Glomerular visceral epithelial cell (primary cell): Measurements from ENCODE around the gene SMC6.
A peak's percentile ranks its signal among the peaks of the same experiment; 100 is the strongest.

Experiments
- DNase-seq: peaks from one replicate; pipeline ENCODE4 v3.0.0-alpha.2; 2016; ENCODE audit errors: extremely low spot score

SMC6 gene

GRCh38 chr2:17765398-17765797 is 11.8 kb upstream of the SMC6 start:
- DNase-seq: peak; percentile 26

GRCh38 chr2:17763641-17764333 is 10.2 kb upstream of the SMC6 start:
- DNase-seq: no peak

- DNase-seq: no peak
Observed at GRCh38 chr2:17762451-17762850, 8.8 kb upstream of the SMC6 start.

DNA sequence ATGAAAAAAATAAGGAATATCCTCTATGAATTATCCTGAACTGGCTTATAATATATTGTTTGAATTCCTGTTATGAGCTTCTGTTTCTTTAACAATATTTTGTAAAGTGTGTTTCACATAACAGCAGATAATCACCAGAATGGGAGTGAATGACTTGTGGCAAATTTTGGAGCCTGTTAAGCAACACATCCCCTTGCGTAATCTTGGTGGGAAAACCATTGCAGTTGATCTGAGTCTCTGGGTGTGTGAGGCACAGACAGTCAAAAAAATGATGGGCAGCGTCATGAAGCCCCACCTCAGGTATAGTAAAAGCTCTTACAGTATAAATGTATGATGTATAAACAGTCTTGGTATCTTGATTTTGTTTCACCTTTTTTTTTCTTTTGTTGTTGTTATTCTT is 6.2 kb upstream of the SMC6 start:
- no peak for DNase-seq

- no peak for DNase-seq
Observed at GRCh38 chr2:17758118-17758517, 4.5 kb upstream of the SMC6 start.

GRCh38 chr2:17757321-17757720 is 3.7 kb upstream of the SMC6 start:
- DNase-seq: peak; percentile 62

DNA sequence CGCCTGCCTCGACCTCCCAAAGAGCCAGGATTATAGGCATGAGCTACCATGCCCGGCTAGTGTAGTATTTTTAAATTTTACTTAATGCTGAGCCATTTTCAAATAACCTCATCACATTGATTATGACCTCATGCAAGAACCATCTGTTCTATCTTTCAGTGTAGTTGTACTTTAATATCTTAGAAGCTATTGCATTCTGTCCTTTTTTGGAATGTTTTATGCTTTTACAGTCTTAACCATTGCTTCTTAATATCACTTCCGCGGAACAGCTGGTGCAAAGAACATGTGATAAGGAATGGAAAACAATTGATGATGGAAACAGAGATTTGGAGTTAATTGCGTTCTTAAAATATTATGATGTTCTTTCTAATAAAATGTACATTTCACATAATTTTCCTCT is 3.1 kb upstream of the SMC6 start:
- DNase-seq: peak; percentile 38

DNA sequence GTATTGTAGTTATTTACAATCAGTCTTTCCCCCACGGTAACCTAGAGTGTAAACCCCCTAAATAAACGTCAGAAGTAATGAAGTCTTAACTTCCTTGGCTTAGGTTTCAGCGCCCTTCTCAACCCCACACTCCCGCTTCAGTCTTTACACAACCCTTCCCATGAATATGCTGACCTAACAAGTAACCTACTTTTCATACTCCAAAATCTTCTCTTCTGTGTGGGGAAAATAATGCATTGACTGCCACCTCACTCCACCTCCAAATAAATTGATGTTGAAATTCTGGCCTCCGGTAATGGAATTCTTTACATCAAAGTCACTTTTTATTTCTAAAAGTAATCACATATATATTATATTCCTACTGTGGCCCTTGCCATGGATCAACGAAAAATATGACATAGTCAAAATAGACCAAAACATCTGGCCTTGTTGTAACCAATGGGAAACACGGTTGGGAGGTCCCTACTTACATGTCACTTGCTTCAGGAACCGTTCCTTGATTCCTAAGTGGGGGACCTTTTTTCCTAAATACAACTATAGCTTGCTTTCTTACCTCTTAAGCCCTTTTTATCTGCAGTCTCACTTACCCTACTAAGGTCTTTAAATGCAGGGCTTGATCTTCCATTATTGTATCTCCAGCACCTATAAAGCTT is 1.3 kb upstream of the SMC6 start:
- peak; percentile 4 for DNase-seq

- DNase-seq: peak; percentile 46
Observed at GRCh38 chr2:17752892-17753802, 463 bp downstream of the SMC6 start.

DNA sequence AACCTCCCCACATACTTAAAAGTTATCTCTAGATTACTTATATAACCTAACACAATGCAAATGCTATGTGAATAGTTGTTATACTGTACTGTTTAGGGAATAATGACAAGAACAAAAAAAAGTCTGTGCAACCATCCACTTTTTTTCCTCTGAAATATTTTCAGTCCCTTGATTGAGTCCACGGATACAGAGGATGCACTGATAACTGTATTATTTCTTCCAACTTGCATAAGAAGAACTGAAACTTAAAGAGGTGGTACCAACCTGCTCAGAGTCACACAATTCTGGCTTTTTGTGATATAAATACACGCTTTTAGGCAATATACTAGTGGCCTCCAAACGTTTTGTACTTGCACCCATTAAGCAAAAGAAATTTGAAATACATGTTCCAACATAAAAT is 1.4 kb downstream of the SMC6 start:
- DNase-seq: no peak

DNA sequence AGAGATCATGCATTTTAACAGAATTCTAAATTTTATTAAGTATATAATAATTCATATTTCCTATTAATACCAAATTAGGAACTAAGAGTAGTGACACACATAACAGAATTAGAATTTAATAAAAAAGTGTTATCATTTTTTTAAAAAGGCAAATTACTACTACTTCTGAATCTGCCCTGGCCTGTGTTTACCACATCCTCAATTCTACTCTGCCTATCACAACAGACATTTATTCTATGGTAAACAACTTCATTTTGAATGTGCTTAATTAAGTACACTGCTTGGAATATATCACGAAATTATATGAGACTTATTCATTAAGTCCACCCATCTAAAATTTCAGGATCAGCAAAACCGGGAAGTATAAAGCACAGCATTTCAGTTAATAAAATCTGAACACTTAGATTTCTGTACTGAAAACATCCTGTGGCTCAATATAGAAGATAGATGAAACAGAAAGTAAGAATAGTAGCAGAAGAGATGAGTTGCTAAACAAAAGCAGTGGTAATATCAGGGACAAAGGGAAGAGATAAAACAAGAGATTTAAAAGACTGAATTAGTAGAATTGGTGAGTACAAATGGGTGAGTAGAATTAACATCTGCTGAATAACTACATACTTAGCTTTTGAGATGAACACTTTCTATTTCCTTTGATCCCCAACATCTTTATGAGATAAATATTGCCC is 3.7 kb downstream of the SMC6 start:
- DNase-seq: no peak

DNA sequence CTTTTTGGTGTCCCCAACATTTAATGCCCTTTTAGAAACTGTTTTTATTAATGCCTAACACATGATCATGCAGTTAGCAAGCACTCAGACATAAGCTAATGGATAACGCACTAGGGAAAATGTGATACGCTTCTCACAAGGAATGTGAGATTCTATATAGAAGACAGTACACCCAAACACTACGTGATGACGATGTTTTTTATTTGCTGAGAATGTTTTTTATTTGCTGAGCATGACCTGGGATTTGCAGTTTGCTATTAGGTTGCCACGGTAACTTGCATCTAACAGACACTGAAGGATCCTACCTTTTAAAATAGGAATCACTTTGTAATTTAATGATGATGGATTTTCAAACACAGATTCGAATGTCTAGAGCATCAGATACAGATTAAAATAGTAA is 4.9 kb downstream of the SMC6 start:
- no peak for DNase-seq

- peak; percentile 13 for DNase-seq
Observed at GRCh38 chr2:17747684-17748452, 5.7 kb downstream of the SMC6 start.

- no peak for DNase-seq
Observed at GRCh38 chr2:17740203-17740602, 13.4 kb downstream of the SMC6 start.

GRCh38 chr2:17736989-17737388 is 16.6 kb downstream of the SMC6 start:
- no peak for DNase-seq

GRCh38 chr2:17735864-17736263 is 17.7 kb downstream of the SMC6 start:
- no peak for DNase-seq

- DNase-seq: no peak
Observed at GRCh38 chr2:17733599-17733998, 20.0 kb downstream of the SMC6 start.

DNA sequence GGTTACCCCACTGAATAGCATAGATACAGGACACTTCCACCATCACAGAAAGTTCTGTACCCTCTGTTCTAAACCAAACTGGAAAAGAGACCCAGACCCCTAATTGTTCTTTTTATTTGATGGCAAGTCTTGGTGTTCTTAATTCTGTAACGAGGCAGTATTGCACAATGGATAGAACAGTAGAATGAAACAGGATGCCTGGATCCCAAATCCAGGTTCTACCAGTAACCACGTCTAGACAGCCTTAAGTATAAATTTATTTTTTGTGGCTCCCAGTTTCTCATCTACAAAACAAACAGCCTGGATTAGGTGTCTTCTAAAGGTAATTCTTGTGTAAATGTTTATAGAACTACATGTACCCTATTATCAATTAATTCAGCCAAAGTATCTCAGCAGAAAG is 23.7 kb downstream of the SMC6 start:
- DNase-seq: no peak

DNA sequence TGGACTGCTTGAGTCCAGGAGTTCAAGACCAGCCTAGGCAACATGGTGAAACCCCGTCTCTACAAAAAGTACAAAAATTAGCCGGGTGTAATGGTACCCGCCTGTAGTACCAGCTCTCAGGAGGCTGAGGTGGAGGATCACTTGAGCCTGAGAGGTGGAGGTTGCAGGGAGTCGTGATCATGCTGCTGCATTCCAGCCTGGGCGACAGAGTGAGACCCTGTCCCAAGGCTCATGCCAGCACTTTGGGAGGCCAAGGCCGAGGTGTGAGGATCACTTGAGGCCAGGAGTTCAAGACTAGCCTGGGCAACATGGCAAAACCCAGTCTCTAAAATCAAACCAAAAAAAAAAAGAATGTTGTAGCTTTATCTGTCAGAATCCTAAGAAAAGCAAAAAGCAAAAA is 25.4 kb downstream of the SMC6 start:
- DNase-seq: no peak

DNA sequence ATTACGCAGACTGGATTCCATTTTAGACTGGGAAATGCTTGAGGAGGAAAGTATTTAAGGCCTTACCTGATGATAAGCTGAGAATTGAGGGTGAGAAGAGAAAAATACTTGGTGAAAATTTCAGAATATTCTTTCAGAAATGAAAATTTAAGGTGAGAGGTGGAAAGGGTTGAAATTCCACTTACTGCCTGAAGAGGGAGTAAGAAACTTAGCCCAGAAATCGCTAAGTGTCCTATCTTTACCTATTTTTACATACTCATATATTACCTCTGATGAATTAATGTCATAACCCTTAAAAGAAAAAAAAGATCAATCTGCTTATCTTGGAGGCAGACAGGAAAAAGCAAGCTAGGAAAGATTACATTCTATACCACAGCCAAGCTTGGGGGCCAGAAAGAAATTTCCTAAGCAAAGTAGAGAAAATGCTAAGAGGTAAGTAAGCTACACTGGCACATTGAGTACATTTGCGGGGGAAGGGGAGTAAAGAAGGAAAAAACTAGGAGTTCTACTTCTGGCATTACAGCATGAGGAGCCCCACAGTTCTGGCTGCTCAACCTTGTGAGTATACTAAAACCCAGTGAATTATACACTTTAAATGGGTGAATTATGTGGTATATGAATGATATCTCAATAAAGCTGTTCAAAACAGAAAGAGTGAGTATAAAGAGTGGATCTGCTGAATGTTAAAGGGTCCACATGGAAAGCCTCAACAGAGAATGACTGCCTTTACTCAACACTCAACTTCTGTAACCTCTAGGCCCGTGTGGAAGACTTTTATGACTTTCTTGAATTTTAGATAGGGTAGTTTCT is 33.8 kb downstream of the SMC6 start:
- DNase-seq: peak; percentile 16
